Right atrium auricular region (tissue), 2 donors: ENCODE data around the gene MYO9A. TPM values are rescaled to one million over a fixed set of nuclear protein-coding genes. Genes with fewer than 3 reads are reported as not detected.
"Not testable (repeated sequence)": the region's sequence is repeated elsewhere in the genome, so short reads cannot be mapped to it uniquely, and the experiment has no call there.

Experiments
- DNase-seq: peaks from one replicate; pipeline ENCODE4 v3.0.0-alpha.2; 2019; ENCODE audit warnings: low spot score
- H3K27ac ChIP-seq, 2 donors: fragments of 200-600 bp; sonication (generic); 1 replicate in 1 of 2; 2 replicates in 1 of 2; pipeline ENCODE4 v1.5.1; 2016 to 2019
- H3K27me3 ChIP-seq, 2 donors: fragments of 200-600 bp; sonication (generic); one replicate each; pipeline versions ENCODE4 v1.5.1 to v1.6.0; 2017 to 2019
- H3K36me3 ChIP-seq: fragments of 200-600 bp; sonication (generic); one replicate; pipeline ENCODE4 v1.5.1; 2016
- H3K4me1 ChIP-seq, 2 donors: fragments of 200-600 bp; sonication (generic); one replicate each; pipeline versions ENCODE4 v1.5.1 to v1.6.0; 2017 to 2019
- H3K4me3 ChIP-seq, 2 donors: fragments of 200-600 bp; sonication (generic); 1 replicate in 1 of 2; 2 replicates in 1 of 2; pipeline ENCODE4 v1.5.1; 2017 to 2019; ENCODE audit warnings: mild to moderate bottlenecking in 1 of 2, moderate library complexity in 1 of 2
- H3K9me3 ChIP-seq, 2 donors: fragments of 200-600 bp; sonication (generic); one replicate each; pipeline ENCODE4 v1.5.1; 2019
- total RNA-seq, 2 donors: library from RNA; depleted of rRNA; stranded (reverse); fragments of >200 nt; gene quantifications; one replicate each; pipeline ENCODE4 v1.1.0, GENCODE V29; 2016
- TF ChIP-seq, protein P1 (sequence below), 2 donors: fragments of 200-600 bp; sonication (generic); IDR thresholded peaks; one replicate each; pipeline ENCODE4 v1.5.1; 2019; ENCODE audit warnings: antibody characterized with exemption in 2 of 2

MYO9A gene
- total RNA-seq, 2 donors from 2014 or later, result 23.4 to 24.1 TPM

DNA sequence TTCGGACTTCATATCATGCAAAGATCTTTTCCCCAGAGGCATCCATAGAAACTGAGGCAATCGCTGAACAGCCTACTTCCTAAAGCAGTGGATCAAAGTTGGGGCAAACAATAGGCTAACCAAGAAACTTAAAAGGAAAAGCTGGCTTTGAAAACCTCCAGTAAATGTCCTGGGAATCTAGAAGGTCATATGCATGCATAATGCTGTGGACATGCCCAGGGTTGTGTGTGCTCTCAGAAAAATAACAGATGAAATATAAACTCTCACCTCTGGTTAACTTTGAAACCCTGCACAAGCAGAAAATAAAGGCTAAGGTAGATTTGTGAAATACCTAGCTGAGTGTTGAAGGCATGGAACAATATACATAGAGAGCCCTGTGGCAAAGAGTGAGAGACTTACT lies 96.3 kb downstream of the MYO9A start:
- no peak for DNase-seq
- Histone ChIP-seq H3K27ac (no peak overlapping the region), H3K4me1 (no peaks in the 10 kb centered on the region), H3K4me3 (no peak overlapping the region), H3K36me3 (peaks cover 6% of the 10 kb centered on the region), H3K9me3 (no peaks in the 10 kb centered on the region), H3K27me3 (no peaks in the 10 kb centered on the region)
- TF ChIP-seq, protein P1, sequence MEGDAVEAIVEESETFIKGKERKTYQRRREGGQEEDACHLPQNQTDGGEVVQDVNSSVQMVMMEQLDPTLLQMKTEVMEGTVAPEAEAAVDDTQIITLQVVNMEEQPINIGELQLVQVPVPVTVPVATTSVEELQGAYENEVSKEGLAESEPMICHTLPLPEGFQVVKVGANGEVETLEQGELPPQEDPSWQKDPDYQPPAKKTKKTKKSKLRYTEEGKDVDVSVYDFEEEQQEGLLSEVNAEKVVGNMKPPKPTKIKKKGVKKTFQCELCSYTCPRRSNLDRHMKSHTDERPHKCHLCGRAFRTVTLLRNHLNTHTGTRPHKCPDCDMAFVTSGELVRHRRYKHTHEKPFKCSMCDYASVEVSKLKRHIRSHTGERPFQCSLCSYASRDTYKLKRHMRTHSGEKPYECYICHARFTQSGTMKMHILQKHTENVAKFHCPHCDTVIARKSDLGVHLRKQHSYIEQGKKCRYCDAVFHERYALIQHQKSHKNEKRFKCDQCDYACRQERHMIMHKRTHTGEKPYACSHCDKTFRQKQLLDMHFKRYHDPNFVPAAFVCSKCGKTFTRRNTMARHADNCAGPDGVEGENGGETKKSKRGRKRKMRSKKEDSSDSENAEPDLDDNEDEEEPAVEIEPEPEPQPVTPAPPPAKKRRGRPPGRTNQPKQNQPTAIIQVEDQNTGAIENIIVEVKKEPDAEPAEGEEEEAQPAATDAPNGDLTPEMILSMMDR (IDR thresholded peaks at IDR 0.05), result no peak

DNA sequence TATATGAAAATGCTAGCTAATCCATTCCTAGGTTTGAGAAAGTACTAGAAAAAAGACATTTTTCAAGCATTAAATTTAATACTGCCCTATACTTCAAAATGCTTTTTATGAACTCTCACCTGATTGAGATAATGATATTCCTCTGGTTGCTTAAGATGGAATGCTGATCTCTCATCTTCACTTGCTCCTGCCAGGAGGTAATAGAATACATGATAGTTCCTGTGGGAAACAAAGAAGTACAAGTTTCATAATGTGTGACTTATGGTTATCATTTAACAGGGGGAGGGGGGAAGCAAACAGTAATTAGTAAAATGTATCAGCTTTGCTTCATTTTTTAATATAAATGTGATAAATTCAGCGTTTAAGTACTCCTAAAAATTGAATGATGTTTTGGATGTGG lies 97.2 kb downstream of the MYO9A start:
- H3K4me3 ChIP-seq, result no peak overlapping the region
- H3K4me1 ChIP-seq, result no peaks in the 10 kb centered on the region
- H3K27ac ChIP-seq, result no peak overlapping the region
- H3K9me3 ChIP-seq, result no peaks in the 10 kb centered on the region
- no peaks in the 10 kb centered on the region for H3K27me3 ChIP-seq
- TF ChIP-seq, protein P1 (IDR thresholded peaks at IDR 0.05), result no peak
- H3K36me3 ChIP-seq, result peaks cover 6% of the 10 kb centered on the region
- DNase-seq, result no peak

DNA sequence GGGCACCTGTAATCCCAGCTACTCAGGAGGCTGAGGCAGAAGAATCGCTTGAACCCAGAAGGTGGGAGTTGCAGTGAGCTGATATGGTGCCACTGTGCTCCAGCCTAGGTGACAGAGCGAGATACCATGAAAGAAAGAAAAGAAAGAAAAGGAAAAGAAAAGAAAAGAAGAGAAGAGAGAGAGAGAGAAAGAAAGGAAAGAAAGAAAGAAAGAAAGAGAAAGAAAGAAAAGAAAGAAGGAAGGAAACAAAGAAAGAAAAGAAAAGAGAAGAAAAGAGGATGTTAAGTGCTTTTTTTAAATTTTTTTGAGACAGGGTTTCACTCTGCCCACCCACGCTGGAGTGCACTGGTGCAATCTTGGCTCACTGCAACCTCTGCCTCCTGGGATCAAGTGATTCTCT lies 103.4 kb downstream of the MYO9A start:
- not testable (repeated sequence) for H3K4me3 ChIP-seq, H3K4me1 ChIP-seq, H3K9me3 ChIP-seq, H3K27me3 ChIP-seq, H3K27ac ChIP-seq, DNase-seq
- H3K36me3 ChIP-seq, result peaks cover 13% of the 10 kb centered on the region

DNA sequence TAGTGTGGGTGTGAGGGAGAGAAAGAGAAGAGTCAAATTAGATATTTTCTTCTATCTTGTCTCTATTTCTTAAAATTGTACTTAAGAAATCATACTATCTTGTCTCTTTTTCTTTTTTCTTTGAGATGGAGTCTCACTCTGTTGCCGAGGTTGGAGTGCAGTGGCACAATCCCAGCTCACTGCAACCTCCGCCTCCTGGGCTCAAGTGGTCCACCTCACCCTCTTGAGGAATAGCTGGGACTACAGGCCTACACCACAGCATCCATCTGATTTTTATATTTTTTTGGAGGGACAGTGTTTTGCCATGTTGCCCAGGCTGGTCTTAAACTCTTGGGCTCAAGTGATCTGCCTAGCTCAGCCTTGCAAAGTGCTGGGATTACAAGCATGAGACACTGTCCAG lies 104.2 kb downstream of the MYO9A start:
- peaks cover 13% of the 10 kb centered on the region for H3K36me3 ChIP-seq
- no peak overlapping the region for H3K4me3 ChIP-seq
- no peaks in the 10 kb centered on the region for H3K9me3 ChIP-seq
- H3K27me3 ChIP-seq, result no peaks in the 10 kb centered on the region
- no peak overlapping the region for H3K27ac ChIP-seq
- no peak for DNase-seq
- no peaks in the 10 kb centered on the region for H3K4me1 ChIP-seq
- TF ChIP-seq, protein P1 (IDR thresholded peaks at IDR 0.05), result no peak

DNA sequence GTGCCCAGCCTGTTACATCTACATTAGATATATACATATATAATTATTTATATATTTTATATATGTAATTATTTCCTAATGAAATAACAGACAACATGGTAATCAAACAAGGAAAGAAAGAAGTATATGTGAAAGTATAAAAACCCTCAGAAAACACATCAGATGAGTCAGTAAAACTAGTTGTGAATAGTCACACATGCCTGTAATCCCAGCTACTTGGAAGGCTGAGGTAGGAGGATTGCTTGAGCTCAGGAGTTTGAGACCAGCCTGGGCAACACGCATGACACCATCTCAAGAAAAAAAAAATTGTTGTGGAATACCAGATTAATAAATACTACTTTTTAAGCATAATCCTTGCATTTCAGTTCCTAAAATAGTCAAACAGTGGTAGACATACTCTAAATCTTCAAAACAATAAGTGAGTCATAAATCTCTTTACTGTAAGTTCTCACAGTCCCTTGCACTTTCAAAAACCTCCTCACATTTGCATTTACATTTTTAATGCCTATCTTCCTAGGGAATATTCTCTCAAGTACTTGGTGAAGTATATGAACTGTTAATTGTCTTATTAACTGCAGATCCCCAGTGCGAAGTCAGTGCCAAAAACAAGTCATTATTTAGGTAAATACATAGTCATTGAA lies 106.5 kb downstream of the MYO9A start:
- Histone ChIP-seq H3K4me3 (no peak overlapping the region), H3K27ac (no peak overlapping the region), H3K36me3 (peaks cover 16% of the 10 kb centered on the region), H3K27me3 (no peaks in the 10 kb centered on the region), H3K9me3 (no peaks in the 10 kb centered on the region), H3K4me1 (no peaks in the 10 kb centered on the region)
- TF ChIP-seq, protein P1 (IDR thresholded peaks at IDR 0.05), result no peak
- DNase-seq, result no peak

DNA sequence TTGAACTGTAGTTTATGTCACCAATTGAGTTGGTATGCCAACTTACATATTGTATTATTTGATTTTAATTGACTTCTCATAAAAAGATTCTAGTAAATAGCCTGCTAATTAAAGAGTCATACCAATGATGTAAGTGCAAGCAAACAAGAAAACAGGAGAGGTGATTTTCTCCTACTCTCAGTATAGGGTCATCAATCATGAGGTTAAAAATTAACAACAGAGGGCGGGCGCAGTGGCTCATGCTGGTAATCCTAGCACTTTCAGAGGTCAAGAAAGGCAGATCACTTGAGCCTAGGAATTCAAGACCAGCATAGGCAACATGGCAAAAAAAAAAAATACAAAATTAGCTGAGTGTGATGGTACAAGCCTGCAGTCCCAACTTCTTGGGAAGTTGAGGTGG lies 108.7 kb downstream of the MYO9A start:
- H3K4me1 ChIP-seq, result no peaks in the 10 kb centered on the region
- no peaks in the 10 kb centered on the region for H3K9me3 ChIP-seq
- DNase-seq, result no peak
- no peak overlapping the region for H3K27ac ChIP-seq
- H3K4me3 ChIP-seq, result no peak overlapping the region
- H3K27me3 ChIP-seq, result no peaks in the 10 kb centered on the region
- TF ChIP-seq, protein P1 (IDR thresholded peaks at IDR 0.05), result no peak
- peaks cover 16% of the 10 kb centered on the region for H3K36me3 ChIP-seq
